Liver (tissue), 9 donors: ENCODE data around the gene CSMD2. TPM values are rescaled to one million over a fixed set of nuclear protein-coding genes. Genes with fewer than 3 reads are reported as not detected.

ENCODE experiments used
- DNase-seq: peaks from one replicate; pipeline ENCODE4 v3.0.0-alpha.2; 2017; ENCODE audit warnings: low spot score
- H3K27ac ChIP-seq, 2 donors: one replicate each; pipeline ENCODE4 v1.7.0; 2013; ENCODE audit warnings: inconsistent platforms in 2 of 2, low read length in 2 of 2, control low read depth in 1 of 2, low read depth in 1 of 2, mild to moderate bottlenecking in 1 of 2
- H3K27me3 ChIP-seq, 4 donors: one replicate each; pipeline versions ENCODE4 v1.6.1 to v1.7.0; 2013; ENCODE audit warnings: low read length in 3 of 4, inconsistent platforms in 1 of 4, mild to moderate bottlenecking in 1 of 4, moderate library complexity in 1 of 4; ENCODE audit not compliant: control insufficient read depth in 4 of 4, insufficient read depth in 4 of 4
- H3K36me3 ChIP-seq, 4 donors: one replicate each; pipeline versions ENCODE4 v1.6.1 to v1.7.0; 2013; ENCODE audit warnings: low read length in 3 of 4, mild to moderate bottlenecking in 3 of 4, low read depth in 1 of 4, moderate library complexity in 1 of 4; ENCODE audit not compliant: control insufficient read depth in 4 of 4, insufficient read depth in 3 of 4
- H3K4me1 ChIP-seq, 4 donors: one replicate each; pipeline versions ENCODE4 v1.6.1 to v1.7.0; 2013; ENCODE audit warnings: low read length in 3 of 4, mild to moderate bottlenecking in 3 of 4, moderate library complexity in 1 of 4; ENCODE audit not compliant: control insufficient read depth in 4 of 4, insufficient read depth in 4 of 4
- H3K4me3 ChIP-seq, 3 donors: one replicate each; pipeline versions ENCODE4 v1.6.1 to v1.7.0; 2013; ENCODE audit warnings: low read length in 3 of 3, control low read depth in 1 of 3, low read depth in 1 of 3, mild to moderate bottlenecking in 1 of 3
- H3K9ac ChIP-seq, 2 donors: one replicate each; pipeline ENCODE4 v1.7.0; 2013; ENCODE audit warnings: low read length in 2 of 2, mild to moderate bottlenecking in 2 of 2, moderate library complexity in 2 of 2, control low read depth in 1 of 2, low read depth in 1 of 2
- H3K9me3 ChIP-seq, 4 donors: one replicate each; pipeline versions ENCODE4 v1.6.1 to v1.7.0; 2013; ENCODE audit warnings: low read length in 3 of 4; ENCODE audit not compliant: control insufficient read depth in 4 of 4
- ATF3 ChIP-seq: IDR thresholded peaks from 2 replicates; pipeline ENCODE4 v1.6.1; 2016; ENCODE audit warnings: antibody characterized with exemption
- CTCF ChIP-seq: fragments of 150-350 bp; IDR thresholded peaks from 2 replicates; pipeline ENCODE4 v1.5.1; 2017; ENCODE audit warnings: improper control_type of control experiment, low read depth, low read length; ENCODE audit not compliant: missing input control
- EGR1 ChIP-seq, 2 donors: IDR thresholded peaks; 2 replicates each; pipeline ENCODE4 v1.6.1; 2016 to 2018; ENCODE audit warnings: antibody characterized with exemption in 2 of 2, low read depth in 2 of 2
- FOXA1 ChIP-seq: IDR thresholded peaks from 2 replicates; pipeline ENCODE4 v1.6.1; 2016; ENCODE audit warnings: antibody characterized with exemption
- FOXA2 ChIP-seq: IDR thresholded peaks from 2 replicates; pipeline ENCODE4 v1.6.1; 2016; ENCODE audit warnings: antibody characterized with exemption
- HNF4A ChIP-seq, 2 donors: conservative IDR thresholded peaks; 2 replicates each; pipeline ENCODE4 v1.6.1; 2016; ENCODE audit warnings: antibody characterized with exemption in 2 of 2, mild to moderate bottlenecking in 2 of 2
- JUND ChIP-seq, 2 donors: IDR thresholded peaks; 2 replicates each; pipeline ENCODE4 v1.6.1; 2016; ENCODE audit warnings: antibody characterized with exemption in 2 of 2
- RAD21 ChIP-seq, 2 donors: IDR thresholded peaks; 2 replicates each; pipeline ENCODE4 v1.6.1; 2016; ENCODE audit warnings: antibody characterized with exemption in 2 of 2, mild to moderate bottlenecking in 2 of 2
- RXRA ChIP-seq, 2 donors: IDR thresholded peaks; 2 replicates each; pipeline ENCODE4 v1.6.1; 2017 to 2018; ENCODE audit warnings: antibody characterized with exemption in 2 of 2, mild to moderate bottlenecking in 1 of 2
- SP1 ChIP-seq: IDR thresholded peaks from 2 replicates; pipeline ENCODE4 v1.6.1; 2018; ENCODE audit warnings: antibody characterized with exemption, mild to moderate bottlenecking
- TAF1 ChIP-seq: conservative IDR thresholded peaks from 2 replicates; pipeline ENCODE4 v1.6.1; 2016; ENCODE audit warnings: antibody characterized with exemption, mild to moderate bottlenecking
- WGBS: extraction: QIAGEN DNeasy Blood & Tissue Kit; methylation state at CpG from one replicate; pipeline ENCODE4 v1.1.7; 2013; 5-methylcytosine and 5-hydroxymethylcytosine counted together
- polyA plus RNA-seq, 2 donors: library from polyadenylated mRNA; stranded (reverse) in 1 of 2; unstranded in 1 of 2; fragments of 200-250 nt in 1 of 2; fragments of >200 nt in 1 of 2; fragmentation: Nextera tagmentation in 1 of 2; extraction: Ambion mirVana in 1 of 2; gene quantifications; one replicate each; pipeline versions ENCODE4 v1.2.1 to v1.2.3, GENCODE V29; 2013 to 2015
- total RNA-seq, 2 donors: library from RNA; depleted of rRNA; stranded (reverse); fragments of >200 nt; gene quantifications; one replicate each; pipeline ENCODE4 v1.2.3, GENCODE V29; 2014
- TF ChIP-seq, protein P1 (sequence below): IDR thresholded peaks from 2 replicates; pipeline ENCODE4 v1.6.1; 2016; ENCODE audit warnings: antibody characterized with exemption
- TF ChIP-seq, protein P2 (sequence below): IDR thresholded peaks from 2 replicates; pipeline ENCODE4 v1.6.1; 2016; ENCODE audit warnings: antibody characterized with exemption
- TF ChIP-seq, protein P3 (sequence below): IDR thresholded peaks from 2 replicates; pipeline ENCODE4 v1.6.1; 2016; ENCODE audit warnings: antibody characterized with exemption, mild to moderate bottlenecking
- donor health status: healthy.
- donor health status: healthy.
- donor health status: healthy.
- donor health status: healthy.
- donor health status: healthy.

The CSMD2 gene
- total and polyA plus RNA-seq, 4 donors, result 0.08 to 0.09 TPM; not detected in 2

DNA sequence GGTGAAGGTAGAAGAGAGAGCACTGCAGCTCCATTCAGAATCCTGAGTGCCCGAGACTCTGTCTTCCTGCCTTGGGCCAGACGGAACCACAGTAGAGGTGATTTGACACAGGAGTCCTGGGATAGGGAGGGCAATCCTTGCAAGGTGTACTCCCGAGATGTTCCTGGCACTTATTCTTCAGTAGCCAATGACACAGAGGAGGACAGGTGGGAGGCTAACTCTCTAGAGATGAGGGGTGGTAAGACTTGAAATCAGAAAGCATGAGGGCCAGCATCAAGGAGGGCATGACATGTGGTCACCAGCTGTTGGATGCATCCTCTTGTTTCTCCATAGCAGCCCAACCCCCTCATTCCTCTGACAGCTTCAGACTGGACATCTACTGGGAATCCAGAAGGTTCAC, 56.3 kb downstream of the CSMD2 start:
- no peaks in the 10 kb centered on the region for H3K4me1 ChIP-seq
- no peak for DNase-seq
- H3K36me3 ChIP-seq, result no peaks in the 10 kb centered on the region
- H3K4me3 ChIP-seq, result no peak overlapping the region
- TF ChIP-seq FOXA1 (no peak), ATF3 (no peak), SP1 (no peak), EGR1 (IDR thresholded peaks at IDR 0.05; ENCODE audit: low read depth in 2 of 2) (no peak), RXRA (IDR thresholded peaks at IDR 0.05) (no peak)
- TF ChIP-seq, protein P1, sequence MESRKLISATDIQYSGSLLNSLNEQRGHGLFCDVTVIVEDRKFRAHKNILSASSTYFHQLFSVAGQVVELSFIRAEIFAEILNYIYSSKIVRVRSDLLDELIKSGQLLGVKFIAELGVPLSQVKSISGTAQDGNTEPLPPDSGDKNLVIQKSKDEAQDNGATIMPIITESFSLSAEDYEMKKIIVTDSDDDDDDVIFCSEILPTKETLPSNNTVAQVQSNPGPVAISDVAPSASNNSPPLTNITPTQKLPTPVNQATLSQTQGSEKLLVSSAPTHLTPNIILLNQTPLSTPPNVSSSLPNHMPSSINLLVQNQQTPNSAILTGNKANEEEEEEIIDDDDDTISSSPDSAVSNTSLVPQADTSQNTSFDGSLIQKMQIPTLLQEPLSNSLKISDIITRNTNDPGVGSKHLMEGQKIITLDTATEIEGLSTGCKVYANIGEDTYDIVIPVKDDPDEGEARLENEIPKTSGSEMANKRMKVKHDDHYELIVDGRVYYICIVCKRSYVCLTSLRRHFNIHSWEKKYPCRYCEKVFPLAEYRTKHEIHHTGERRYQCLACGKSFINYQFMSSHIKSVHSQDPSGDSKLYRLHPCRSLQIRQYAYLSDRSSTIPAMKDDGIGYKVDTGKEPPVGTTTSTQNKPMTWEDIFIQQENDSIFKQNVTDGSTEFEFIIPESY, result no peak
- TF ChIP-seq, protein P2, sequence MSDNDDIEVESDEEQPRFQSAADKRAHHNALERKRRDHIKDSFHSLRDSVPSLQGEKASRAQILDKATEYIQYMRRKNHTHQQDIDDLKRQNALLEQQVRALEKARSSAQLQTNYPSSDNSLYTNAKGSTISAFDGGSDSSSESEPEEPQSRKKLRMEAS, result no peak
- H3K27ac ChIP-seq, result no peak overlapping the region
- WGBS, result 86% methylated on average over 3 of the region's 3 CpGs
- H3K9ac ChIP-seq, result no peak overlapping the region
- H3K9me3 ChIP-seq, result no peaks in the 10 kb centered on the region
- peaks cover 0 to 12% (median 0%) of the 10 kb centered on the region in 4 donors for H3K27me3 ChIP-seq

GRCh38 chr1:34108269-34108668, 56.8 kb downstream of the CSMD2 start:
- H3K36me3 ChIP-seq, result no peaks in the 10 kb centered on the region
- H3K4me3 ChIP-seq, result no peak overlapping the region
- WGBS, result 80% methylated on average over 2 of the region's 2 CpGs
- no peak for DNase-seq
- no peaks in the 10 kb centered on the region for H3K4me1 ChIP-seq
- H3K9me3 ChIP-seq, result no peaks in the 10 kb centered on the region
- no peak overlapping the region for H3K27ac ChIP-seq
- TF ChIP-seq FOXA2 (no peak), JUND (IDR thresholded peaks at IDR 0.05) (no peak), HNF4A (conservative IDR thresholded peaks at IDR 0.05) (no peak), RXRA (IDR thresholded peaks at IDR 0.05) (no peak), ATF3 (no peak), CTCF (no peak), RAD21 (IDR thresholded peaks at IDR 0.05) (no peak), TAF1 (no peak)
- TF ChIP-seq, protein P2, result no peak
- TF ChIP-seq, protein P3, sequence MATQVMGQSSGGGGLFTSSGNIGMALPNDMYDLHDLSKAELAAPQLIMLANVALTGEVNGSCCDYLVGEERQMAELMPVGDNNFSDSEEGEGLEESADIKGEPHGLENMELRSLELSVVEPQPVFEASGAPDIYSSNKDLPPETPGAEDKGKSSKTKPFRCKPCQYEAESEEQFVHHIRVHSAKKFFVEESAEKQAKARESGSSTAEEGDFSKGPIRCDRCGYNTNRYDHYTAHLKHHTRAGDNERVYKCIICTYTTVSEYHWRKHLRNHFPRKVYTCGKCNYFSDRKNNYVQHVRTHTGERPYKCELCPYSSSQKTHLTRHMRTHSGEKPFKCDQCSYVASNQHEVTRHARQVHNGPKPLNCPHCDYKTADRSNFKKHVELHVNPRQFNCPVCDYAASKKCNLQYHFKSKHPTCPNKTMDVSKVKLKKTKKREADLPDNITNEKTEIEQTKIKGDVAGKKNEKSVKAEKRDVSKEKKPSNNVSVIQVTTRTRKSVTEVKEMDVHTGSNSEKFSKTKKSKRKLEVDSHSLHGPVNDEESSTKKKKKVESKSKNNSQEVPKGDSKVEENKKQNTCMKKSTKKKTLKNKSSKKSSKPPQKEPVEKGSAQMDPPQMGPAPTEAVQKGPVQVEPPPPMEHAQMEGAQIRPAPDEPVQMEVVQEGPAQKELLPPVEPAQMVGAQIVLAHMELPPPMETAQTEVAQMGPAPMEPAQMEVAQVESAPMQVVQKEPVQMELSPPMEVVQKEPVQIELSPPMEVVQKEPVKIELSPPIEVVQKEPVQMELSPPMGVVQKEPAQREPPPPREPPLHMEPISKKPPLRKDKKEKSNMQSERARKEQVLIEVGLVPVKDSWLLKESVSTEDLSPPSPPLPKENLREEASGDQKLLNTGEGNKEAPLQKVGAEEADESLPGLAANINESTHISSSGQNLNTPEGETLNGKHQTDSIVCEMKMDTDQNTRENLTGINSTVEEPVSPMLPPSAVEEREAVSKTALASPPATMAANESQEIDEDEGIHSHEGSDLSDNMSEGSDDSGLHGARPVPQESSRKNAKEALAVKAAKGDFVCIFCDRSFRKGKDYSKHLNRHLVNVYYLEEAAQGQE, result no peak
- TF ChIP-seq, protein P1, result no peak
- peaks cover 0 to 12% (median 0%) of the 10 kb centered on the region in 4 donors for H3K27me3 ChIP-seq
- H3K9ac ChIP-seq, result no peak overlapping the region
